OCI-LY3 (cell line): ENCODE results near the gene ITGBL1.

Source experiments
- H2AFZ ChIP-seq: fragments of 200-600, 300-600 bp; shearing (Covaris generic); 2 replicates; pipeline ENCODE4 v1.6.0; 2014; ENCODE audit warnings: antibody characterized with exemption, low read depth, low read length
- H3K27ac ChIP-seq: fragments of 200-600, 300-600 bp; sonication (generic); 2 replicates; pipeline ENCODE4 v1.5.1; 2014; ENCODE audit warnings: mild to moderate bottlenecking, low read length, moderate library complexity, mixed read lengths
- H3K27me3 ChIP-seq: fragments of 200-600, 300-600 bp; sonication (generic); 2 replicates; pipeline ENCODE4 v1.6.1; 2014; ENCODE audit warnings: low read depth, low read length, mixed read lengths
- H3K36me3 ChIP-seq: fragments of 200-600, 300-600 bp; sonication (generic); replicated peaks from 2 replicates; pipeline ENCODE3; 2014; ENCODE audit warnings: low read depth, low read length, mixed read lengths
- H3K4me1 ChIP-seq: fragments of 300-600, 200-600 bp; sonication (generic); 2 replicates; pipeline ENCODE4 v1.6.1; 2014; ENCODE audit warnings: low read length, mixed read lengths
- H3K4me2 ChIP-seq: fragments of 200-600, 300-600 bp; sonication (generic); 2 replicates; pipeline ENCODE4 v1.6.1; 2014; ENCODE audit warnings: low read length, mixed read lengths
- H3K4me3 ChIP-seq: fragments of 300-600, 200-600 bp; sonication (generic); 2 replicates; pipeline ENCODE4 v1.5.1; 2014; ENCODE audit warnings: antibody characterized with exemption, mild to moderate bottlenecking, low read length, moderate library complexity
- H3K79me2 ChIP-seq: fragments of 300-600, 200-600 bp; shearing (Covaris generic); 2 replicates; pipeline ENCODE4 v1.6.1; 2014; ENCODE audit warnings: mild to moderate bottlenecking, low read length, mixed read lengths
- H3K9ac ChIP-seq: fragments of 300-600, 200-600 bp; shearing (Covaris generic); 2 replicates; pipeline ENCODE4 v1.6.0; 2014; ENCODE audit warnings: mild to moderate bottlenecking, low read length, moderate library complexity
- H3K9me3 ChIP-seq: fragments of 200-600, 300-600 bp; shearing (Covaris generic); 2 replicates; pipeline ENCODE4 v1.6.1; 2014; ENCODE audit warnings: low read length, mixed read lengths; ENCODE audit not compliant: insufficient read depth
- H4K20me1 ChIP-seq: fragments of 200-600, 300-600 bp; sonication (generic); 2 replicates; pipeline ENCODE4 v1.6.1; 2016; ENCODE audit warnings: low read length, mixed read lengths; ENCODE audit not compliant: insufficient read depth
- EZH2phosphoT487 ChIP-seq: fragments of 200-600 bp; shearing (Covaris generic); IDR thresholded peaks from 2 replicates; pipeline ENCODE4 v1.6.1; 2018; ENCODE audit warnings: antibody characterized with exemption, mixed run types, low read depth
- TF ChIP-seq, protein P1 (sequence below): fragments of 200-600, 300-600 bp; sonication (generic); IDR thresholded peaks from 2 replicates; pipeline ENCODE4 v1.5.1; 2014; ENCODE audit warnings: antibody characterized with exemption, low read length, low read depth

Gene ITGBL1

DNA sequence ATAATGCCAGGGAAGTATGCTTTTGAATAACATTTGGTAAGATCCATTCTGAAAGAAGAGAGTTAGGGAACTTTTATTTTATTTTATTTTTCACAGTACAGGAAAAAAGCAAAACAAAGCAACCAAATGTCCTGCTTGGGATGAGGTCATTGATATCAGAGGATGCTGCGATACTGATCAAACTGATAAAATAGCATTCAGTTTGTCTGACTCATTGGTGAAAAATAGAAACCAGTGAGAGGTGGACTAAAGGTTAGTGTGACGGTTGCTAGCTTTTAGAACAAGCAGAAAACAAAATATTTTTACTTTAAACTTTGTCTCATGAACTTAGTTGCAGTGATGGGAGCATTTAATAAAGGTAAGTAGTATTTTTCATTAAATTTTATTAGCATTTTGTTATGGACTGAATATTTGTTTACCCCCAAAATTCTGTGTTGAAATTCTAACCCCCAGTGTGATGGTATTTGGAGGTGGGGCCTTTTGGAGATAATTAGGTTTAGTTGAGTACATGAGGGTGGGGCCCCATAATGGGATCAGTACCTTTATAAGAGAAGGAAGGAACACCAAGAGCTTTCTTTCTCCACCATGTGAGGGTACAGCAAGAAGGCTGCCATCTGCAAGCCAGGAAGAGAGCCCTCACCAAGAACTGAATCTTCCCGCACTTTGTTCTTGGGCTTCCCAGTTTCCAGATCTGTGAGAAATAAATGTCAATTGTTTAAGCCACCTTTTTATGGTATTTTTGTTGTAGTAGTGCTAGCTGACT, 37.3 kb downstream of the ITGBL1 start:
- H3K9ac ChIP-seq: no peak overlapping the region
- no peaks in the 10 kb centered on the region for H3K9me3 ChIP-seq
- no peaks in the 10 kb centered on the region for H3K27me3 ChIP-seq
- H3K4me3 ChIP-seq: no peak overlapping the region
- H2AFZ ChIP-seq: no peak overlapping the region
- H3K4me2 ChIP-seq: no peak overlapping the region
- H4K20me1 ChIP-seq: no peaks in the 10 kb centered on the region
- H3K4me1 ChIP-seq: no peaks in the 10 kb centered on the region
- no peaks in the 10 kb centered on the region for H3K36me3 ChIP-seq
- TF ChIP-seq, protein P1, sequence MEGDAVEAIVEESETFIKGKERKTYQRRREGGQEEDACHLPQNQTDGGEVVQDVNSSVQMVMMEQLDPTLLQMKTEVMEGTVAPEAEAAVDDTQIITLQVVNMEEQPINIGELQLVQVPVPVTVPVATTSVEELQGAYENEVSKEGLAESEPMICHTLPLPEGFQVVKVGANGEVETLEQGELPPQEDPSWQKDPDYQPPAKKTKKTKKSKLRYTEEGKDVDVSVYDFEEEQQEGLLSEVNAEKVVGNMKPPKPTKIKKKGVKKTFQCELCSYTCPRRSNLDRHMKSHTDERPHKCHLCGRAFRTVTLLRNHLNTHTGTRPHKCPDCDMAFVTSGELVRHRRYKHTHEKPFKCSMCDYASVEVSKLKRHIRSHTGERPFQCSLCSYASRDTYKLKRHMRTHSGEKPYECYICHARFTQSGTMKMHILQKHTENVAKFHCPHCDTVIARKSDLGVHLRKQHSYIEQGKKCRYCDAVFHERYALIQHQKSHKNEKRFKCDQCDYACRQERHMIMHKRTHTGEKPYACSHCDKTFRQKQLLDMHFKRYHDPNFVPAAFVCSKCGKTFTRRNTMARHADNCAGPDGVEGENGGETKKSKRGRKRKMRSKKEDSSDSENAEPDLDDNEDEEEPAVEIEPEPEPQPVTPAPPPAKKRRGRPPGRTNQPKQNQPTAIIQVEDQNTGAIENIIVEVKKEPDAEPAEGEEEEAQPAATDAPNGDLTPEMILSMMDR: no peak
- no peak for TF ChIP-seq EZH2phosphoT487
- no peaks in the 10 kb centered on the region for H3K79me2 ChIP-seq
- no peak overlapping the region for H3K27ac ChIP-seq

DNA sequence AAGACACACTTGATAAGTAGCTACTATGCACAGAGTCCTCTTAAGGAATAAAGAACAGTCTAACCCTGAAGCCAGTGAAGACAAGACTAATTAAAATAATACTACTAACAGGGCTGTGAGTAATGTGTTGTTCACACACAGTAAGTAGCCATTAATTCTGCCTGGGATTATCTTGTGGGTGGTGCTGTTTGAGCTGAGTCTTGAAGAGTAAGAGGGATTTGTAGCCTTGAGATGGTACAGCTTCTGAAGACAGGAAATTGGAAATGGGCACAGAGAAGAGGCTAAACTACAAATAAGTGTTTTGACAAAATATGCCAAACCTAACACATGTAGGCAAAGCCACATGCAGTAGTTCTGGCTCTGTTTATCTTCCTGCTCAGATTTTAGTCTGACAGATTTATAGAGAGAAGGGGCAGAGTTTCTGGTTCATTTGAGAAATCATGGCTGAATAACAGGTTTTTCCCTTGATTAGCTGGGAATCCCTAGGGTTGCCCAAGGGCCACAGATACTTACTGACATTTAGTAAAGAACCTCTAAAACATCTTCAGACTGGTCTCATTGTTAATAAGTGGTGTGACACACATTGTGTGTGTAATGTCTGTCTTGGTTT, 38.0 kb downstream of the ITGBL1 start:
- no peaks in the 10 kb centered on the region for H3K27me3 ChIP-seq
- no peak overlapping the region for H3K27ac ChIP-seq
- H3K4me1 ChIP-seq: no peaks in the 10 kb centered on the region
- no peaks in the 10 kb centered on the region for H4K20me1 ChIP-seq
- H3K4me2 ChIP-seq: no peak overlapping the region
- H3K9me3 ChIP-seq: no peaks in the 10 kb centered on the region
- TF ChIP-seq, protein P1: no peak
- TF ChIP-seq EZH2phosphoT487: no peak
- H3K9ac ChIP-seq: no peak overlapping the region
- H3K4me3 ChIP-seq: no peak overlapping the region
- no peaks in the 10 kb centered on the region for H3K36me3 ChIP-seq
- no peak overlapping the region for H2AFZ ChIP-seq
- H3K79me2 ChIP-seq: no peaks in the 10 kb centered on the region

DNA sequence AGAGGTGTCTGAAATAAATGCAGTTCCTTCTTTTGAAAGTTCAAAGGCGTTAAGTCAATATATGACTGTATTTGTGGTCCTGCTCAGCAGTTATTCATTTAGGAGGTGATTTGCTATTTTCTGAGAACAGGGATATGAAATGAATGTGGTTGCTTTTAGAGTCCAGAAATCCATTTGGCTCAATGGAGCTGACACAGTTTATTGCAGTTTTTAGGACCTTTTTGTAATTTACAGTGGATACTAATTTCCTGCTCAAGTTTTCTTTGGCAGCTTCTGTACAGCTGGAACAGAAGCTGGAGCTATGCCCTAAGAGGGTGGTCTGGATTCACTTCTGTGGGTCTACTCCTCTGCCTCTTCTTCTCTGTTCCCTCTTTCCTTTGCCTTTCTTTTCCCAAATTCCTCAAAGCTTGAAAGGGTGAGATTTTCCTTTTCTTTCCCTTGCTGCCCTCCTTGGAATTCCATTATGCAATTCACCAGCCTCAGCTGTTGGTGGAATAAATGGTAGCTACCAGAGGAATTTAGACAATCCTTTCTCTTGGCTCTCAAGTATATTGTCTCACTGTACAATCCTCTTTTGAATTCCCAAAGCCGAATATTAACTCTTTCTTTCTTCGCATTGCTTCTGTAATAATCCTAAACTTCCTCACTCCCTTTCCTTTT, 39.9 kb downstream of the ITGBL1 start:
- H3K4me1 ChIP-seq: no peaks in the 10 kb centered on the region
- H3K4me3 ChIP-seq: no peak overlapping the region
- no peak overlapping the region for H3K9ac ChIP-seq
- no peaks in the 10 kb centered on the region for H3K9me3 ChIP-seq
- no peak overlapping the region for H3K27ac ChIP-seq
- no peaks in the 10 kb centered on the region for H4K20me1 ChIP-seq
- no peaks in the 10 kb centered on the region for H3K27me3 ChIP-seq
- no peaks in the 10 kb centered on the region for H3K36me3 ChIP-seq
- TF ChIP-seq, protein P1: no peak
- no peak for TF ChIP-seq EZH2phosphoT487
- no peaks in the 10 kb centered on the region for H3K79me2 ChIP-seq
- H2AFZ ChIP-seq: no peak overlapping the region
- no peak overlapping the region for H3K4me2 ChIP-seq

DNA sequence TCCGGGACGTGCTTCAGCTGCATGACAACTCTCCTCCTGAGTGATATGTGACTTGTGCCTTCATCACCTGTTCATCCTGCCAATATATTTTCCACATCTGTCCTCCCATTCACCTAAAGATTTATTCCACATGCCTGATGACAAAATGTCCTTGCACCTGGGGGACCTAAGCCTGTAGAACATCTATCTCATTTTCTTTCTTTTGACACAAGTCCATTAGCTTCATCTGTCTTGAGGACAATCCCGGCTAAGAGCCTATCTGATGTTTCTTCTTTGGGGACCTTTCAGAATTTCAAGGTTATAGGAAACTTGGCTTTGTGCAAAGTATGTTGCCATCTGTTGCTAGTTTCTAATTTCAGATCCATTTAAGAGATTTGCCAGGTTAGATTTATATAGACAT, 41.1 kb downstream of the ITGBL1 start:
- Histone ChIP-seq H4K20me1 (no peaks in the 10 kb centered on the region), H3K9ac (no peak overlapping the region), H3K36me3 (no peaks in the 10 kb centered on the region), H3K4me3 (no peak overlapping the region), H3K79me2 (no peaks in the 10 kb centered on the region), H3K9me3 (no peaks in the 10 kb centered on the region), H3K4me2 (no peak overlapping the region), H3K4me1 (no peaks in the 10 kb centered on the region), H2AFZ (no peak overlapping the region), H3K27me3 (no peaks in the 10 kb centered on the region), H3K27ac (no peak overlapping the region)
- TF ChIP-seq EZH2phosphoT487: no peak
- TF ChIP-seq, protein P1: no peak
